ENCODE results near the gene BEGAIN. TPM values are rescaled to one million over a fixed set of nuclear protein-coding genes. Genes with fewer than 3 reads are reported as not detected.

The BEGAIN gene
- polyA plus RNA-seq, 3 donors, result 0.34 to 11.7 (median 0.85) TPM

DNA sequence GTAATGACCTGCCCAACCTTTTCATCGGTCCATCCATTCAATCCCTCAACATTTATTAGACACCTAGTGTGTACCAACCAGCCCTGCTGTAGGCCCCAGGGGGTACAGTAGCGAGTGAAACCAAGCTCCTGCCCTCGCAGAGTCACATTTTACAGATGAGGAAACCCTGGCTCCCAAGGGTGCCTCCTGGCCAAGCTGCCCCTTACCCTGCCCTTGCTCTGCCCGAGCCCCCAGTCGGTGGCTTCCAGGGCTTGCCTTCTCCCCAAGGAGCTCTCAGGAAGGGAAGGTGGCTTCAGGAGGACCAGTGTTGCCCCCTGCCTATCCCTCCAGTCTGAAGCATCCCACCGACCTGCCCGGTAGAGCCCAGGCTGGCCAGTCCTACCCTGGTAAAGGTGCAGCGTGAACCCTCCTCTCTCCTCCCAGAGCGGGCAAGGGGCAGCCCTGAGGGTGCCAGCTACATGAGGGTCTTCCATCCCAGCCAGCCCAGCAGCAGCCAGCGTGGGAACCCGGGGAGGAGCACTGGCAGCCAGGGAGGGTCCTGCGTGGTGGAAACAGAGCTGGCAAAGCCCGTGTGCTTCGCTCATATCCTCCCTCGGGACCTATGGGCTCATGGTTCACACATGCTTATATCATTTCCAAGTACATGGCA is 670 bp upstream of the BEGAIN start:
- H3K27ac ChIP-seq (ENCODE audit: low read depth, low read length), result no peak overlapping the region
- WGBS, 3 donors, result 39 to 60% (median 50%) methylated on average over 15 of the region's 15 CpGs

GRCh38 chr14:100586403-100587085 is 673 bp downstream of the BEGAIN start:
- WGBS, 3 donors, result 1 to 6% (median 1%) methylated on average over 45 to 62 of the region's 62 CpGs
- no peak overlapping the region for H3K27ac ChIP-seq (ENCODE audit: low read depth, low read length)

- WGBS, 3 donors, result 33 to 43% (median 37%) methylated on average over 8 of the region's 8 CpGs
- no peak overlapping the region for H3K27ac ChIP-seq (ENCODE audit: low read depth, low read length)
Observed at GRCh38 chr14:100586153-100586402, 1.1 kb downstream of the BEGAIN start.

- 93 to 95% (median 94%) methylated on average over 23 of the region's 23 CpGs for WGBS, 3 donors
- no peak overlapping the region for H3K27ac ChIP-seq (ENCODE audit: low read depth, low read length)
Observed at GRCh38 chr14:100585448-100586152, 1.6 kb downstream of the BEGAIN start.

DNA sequence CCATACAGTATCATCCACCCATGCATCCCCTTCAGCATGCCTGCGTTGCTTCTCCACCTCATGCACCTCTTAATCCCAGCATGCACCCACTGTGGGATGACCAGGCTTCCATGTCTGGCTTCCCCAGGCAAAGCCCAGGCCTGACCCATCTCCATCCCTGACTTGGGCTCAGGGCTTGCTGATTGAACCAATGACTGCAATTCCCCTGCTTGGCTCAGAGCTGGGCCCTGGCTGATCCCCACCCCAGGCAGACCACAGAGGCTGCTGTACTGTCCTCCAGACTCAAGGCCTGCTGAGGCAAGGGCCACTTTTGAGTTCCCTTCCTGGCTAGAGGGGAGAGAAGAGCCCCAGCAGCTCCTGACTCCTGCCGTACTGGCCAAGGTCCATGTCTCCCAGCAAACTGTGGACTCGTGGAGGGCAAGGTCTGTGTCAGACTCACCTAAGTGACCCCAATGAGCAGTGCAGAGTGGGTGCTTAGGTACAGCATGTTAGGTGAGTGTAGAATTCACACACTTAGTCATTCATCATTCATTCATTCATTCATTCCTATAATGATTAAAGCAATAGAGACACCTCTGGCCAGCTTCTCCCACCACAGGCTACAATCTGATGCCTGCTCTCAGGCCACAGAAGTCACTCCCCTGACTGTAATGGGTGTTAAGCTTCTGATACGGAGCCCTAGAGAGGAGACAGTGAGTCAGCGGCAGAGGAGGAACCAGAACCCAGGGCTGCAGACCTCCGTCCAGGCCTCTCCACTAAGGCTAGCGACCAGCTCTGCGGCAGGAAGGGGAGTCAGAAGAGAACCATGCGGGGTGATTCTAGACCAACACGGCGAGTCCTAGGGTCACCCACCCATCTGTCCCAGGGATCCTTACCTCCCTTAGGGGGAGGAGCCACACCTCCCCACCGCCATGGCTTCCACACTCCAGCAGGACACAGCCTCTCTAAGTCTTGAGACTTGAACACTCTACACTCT is 2.9 kb downstream of the BEGAIN start:
- 89 to 92% (median 91%) methylated on average over 12 of the region's 12 CpGs for WGBS, 3 donors

DNA sequence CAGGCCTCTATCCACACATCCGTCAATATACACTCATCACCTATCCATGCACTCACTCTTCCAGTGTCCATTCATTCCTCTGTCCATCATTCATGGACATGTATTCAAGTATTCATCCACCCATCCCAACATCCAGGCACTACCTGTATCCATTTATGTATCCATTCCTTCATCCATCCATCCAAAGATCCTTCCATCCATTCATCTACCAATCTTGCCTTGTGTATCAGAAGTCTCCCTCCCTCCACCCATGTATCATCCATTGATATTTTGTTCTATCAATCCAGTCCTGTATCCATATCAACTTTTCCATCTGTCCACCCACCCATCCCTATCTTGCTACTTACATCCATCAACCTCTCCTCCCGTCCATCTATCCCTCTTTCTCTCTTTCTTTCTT is 4.0 kb downstream of the BEGAIN start:
- 83 to 91% (median 90%) methylated on average over 2 of the region's 2 CpGs for WGBS, 3 donors
- no peak overlapping the region for H3K27ac ChIP-seq (ENCODE audit: low read depth, low read length)

More for the DNA sequence above, 2.9 kb downstream of the BEGAIN start:
- H3K27ac ChIP-seq (ENCODE audit: low read depth, low read length), result no peak overlapping the region

GRCh38 chr14:100582496-100583165 is 4.6 kb downstream of the BEGAIN start:
- 90 to 95% (median 94%) methylated on average over 16 of the region's 16 CpGs for WGBS, 3 donors
- H3K27ac ChIP-seq (ENCODE audit: low read depth, low read length), result no peak overlapping the region

GRCh38 chr14:100581228-100582145 is 5.7 kb downstream of the BEGAIN start:
- WGBS, 3 donors, result 83 to 89% (median 86%) methylated on average over 28 of the region's 28 CpGs
- H3K27ac ChIP-seq (ENCODE audit: low read depth, low read length), result no peak overlapping the region

DNA sequence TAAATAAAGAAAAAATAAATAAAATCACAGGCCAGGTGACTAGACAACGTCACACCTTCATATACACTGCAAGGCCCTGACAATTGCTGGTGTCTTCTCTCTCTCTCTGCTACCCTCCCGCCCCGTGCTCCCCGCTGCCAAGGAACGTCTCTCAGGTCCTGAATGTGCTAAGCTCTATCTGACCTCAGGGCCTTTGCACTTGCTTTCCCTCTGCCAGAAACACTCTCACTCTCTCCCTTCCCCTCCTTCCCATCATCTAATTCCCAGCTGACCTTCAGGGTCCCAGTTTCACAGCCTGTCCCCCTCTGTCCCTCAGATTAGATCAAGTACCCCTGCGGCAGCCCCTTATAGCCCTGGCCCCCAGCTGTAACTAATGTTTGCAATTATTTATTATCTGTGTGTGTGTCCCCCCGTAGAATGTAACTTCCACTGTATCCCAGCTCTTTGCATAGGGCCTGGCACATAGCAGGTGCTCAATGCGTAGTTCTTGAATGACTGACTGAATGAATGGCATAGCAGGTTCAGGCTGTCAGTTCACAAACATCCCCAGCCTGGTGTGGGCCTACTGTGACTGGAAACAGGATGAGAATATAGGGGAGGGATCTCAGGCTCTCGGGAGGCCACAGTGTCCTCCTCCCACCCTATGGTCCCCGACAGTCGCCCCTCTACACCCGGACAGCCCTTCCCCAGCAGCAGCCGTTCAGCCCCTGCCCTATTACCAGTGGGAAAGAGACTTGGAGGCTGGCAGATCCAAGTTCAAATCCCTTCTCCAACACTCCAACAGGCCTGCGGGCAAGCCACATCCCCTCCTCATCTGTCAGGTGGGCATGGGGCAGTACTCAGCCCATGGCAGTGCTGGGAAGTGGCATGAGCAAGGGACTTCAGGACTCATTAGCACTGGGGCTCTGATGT is 6.6 kb downstream of the BEGAIN start:
- no peak overlapping the region for H3K27ac ChIP-seq (ENCODE audit: low read depth, low read length)
- WGBS, 3 donors, result 91 to 94% (median 93%) methylated on average over 14 of the region's 14 CpGs

DNA sequence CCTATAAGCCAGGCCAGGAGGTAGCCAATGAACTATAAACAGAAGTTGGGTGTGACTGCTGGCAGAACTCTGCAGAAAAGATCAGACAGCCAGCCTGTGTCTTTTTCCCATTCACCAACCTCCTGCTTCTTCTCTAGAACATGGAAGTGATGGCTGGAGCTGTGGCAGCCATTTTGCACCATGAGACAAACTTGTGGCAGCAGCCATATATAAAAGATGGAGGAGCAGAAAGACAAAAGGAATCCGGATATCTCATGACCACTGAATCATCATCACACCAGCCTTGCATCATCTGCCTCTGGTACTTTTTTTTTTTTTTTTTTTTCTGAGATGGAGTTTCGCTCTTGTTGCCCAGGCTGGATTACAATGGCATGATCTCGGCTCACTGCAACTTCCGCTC is 8.7 kb downstream of the BEGAIN start:
- H3K27ac ChIP-seq (ENCODE audit: low read depth, low read length), result no peak overlapping the region
- 95 to 97% (median 96%) methylated on average over 4 of the region's 4 CpGs for WGBS, 3 donors

DNA sequence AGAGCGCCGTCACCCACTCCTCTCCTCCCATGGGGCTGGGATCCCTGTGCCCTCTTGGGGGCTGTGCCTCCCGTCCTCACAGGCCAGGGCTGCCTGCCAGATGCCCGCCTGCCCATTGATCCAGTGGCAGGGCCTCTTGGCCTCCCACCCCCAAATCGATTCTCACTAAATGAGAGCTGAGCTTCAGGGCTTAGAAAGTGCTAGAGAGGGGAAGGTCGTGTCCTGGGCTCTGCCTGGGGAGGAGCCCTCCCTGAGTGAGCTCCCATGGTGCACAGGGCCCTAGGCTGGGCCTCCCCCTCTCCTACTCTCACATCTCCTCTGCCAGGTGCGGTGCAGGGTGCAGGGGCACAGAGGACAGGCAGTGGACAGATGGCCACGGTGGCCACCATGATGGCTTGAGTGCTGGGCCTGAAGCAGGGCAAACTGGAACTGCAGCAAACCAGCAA is 9.2 kb downstream of the BEGAIN start:
- no peak overlapping the region for H3K27ac ChIP-seq (ENCODE audit: low read depth, low read length)
- WGBS, 3 donors, result 85 to 89% (median 88%) methylated on average over 8 of the region's 8 CpGs

DNA sequence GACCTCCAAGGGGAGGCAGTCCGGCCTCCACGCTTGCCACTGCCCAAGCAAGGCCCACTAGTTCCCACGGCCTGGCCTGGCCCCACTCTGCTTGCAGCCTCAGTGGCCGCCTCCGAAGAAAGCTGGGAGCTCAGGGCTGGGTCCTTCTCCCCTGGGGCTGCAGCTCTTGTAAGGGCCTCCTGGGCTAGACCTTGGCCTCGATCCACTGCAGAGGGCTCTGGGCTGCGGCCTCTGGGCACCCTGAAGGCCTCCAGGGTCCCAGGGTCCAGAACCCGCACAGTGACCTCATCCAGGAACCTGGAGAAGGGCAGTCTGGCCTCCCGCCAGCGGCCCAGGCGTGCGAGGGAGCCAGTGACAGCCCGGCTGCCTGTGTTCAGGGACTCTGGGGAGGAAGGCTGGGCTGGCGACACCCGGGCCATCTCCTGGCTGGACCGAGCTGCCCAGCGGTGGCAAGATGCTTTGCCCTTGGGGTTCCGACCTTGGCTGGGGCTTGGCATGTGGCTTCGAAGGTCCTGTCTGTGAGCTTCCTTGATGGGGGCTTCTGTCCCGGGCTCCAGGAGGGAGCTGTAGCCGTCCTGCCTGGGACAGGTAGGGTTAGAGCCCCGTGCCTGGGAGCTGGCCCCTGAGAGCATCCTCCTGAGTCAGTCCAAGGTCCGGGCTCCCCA is 9.8 kb downstream of the BEGAIN start:
- H3K27ac ChIP-seq (ENCODE audit: low read depth, low read length), result no peak overlapping the region
- 75 to 87% (median 86%) methylated on average over 20 to 23 of the region's 23 CpGs for WGBS, 3 donors

DNA sequence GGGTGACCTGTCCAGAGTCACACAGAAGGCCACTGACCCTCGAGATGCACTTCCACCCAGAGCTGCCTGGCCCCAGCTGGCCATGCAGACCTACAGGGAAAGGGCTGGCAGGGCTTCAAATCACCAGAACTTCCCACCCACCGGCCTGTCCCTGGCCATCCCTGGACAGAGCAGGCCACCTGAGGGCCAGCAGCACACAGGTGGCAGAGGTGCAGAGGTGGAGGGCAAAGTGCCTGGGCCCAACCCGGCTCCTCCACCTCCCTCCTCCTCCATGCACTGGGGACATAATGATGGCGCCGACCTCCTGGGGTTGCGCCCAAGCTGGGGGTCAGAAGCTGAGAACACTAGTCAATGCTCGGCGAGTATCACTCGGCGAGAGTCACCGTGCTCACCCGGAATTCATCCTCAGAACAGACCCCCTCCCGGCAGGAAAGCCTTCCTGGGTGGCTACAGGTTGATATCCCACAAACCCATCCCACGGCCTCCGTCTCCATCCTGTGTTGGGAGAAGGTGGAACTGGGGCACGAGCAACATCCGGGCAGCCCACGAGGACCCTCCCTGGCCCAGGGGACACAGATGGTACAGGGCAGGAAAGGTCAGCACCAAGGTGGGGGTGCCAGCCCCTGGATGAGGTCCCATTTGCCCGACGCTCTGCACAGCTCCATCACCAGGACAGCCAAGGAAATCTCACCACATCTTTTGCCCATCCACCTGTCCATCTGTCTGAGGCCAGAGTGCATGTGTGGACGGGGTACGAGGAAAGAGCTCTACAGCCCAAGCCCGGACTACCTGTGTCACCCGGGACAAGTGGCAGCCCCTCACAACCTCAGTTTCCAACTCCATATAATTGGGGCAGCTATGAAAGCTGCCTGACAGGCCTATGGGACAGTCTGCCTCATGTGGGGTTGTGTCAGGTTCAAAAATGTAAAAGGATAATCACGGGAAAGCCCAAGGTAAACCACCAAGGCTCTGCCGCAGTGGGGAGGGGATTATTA is 10.8 kb downstream of the BEGAIN start:
- WGBS, 3 donors, result 88 to 90% (median 89%) methylated on average over 26 of the region's 26 CpGs
- H3K27ac ChIP-seq (ENCODE audit: low read depth, low read length), result no peak overlapping the region

GRCh38 chr14:100575266-100575995 is 11.8 kb downstream of the BEGAIN start:
- 86 to 91% (median 90%) methylated on average over 11 of the region's 11 CpGs for WGBS, 3 donors

More at GRCh38 chr14:100575266-100575995, 11.8 kb downstream of the BEGAIN start:
- H3K27ac ChIP-seq (ENCODE audit: low read depth, low read length), result no peak overlapping the region

Measured in adipose tissue (tissue), 3 donors.